Left forelimb (tissue), 1 donor: Measurements from ENCODE around the gene SLC6A4.
A peak's percentile ranks its signal among the peaks of the same experiment; 100 is the strongest.

ENCODE experiments used
- DNase-seq: peaks from one replicate; pipeline ENCODE4 v3.0.0-alpha.2; 2018; ENCODE audit warnings: low spot score

The SLC6A4 gene

DNA sequence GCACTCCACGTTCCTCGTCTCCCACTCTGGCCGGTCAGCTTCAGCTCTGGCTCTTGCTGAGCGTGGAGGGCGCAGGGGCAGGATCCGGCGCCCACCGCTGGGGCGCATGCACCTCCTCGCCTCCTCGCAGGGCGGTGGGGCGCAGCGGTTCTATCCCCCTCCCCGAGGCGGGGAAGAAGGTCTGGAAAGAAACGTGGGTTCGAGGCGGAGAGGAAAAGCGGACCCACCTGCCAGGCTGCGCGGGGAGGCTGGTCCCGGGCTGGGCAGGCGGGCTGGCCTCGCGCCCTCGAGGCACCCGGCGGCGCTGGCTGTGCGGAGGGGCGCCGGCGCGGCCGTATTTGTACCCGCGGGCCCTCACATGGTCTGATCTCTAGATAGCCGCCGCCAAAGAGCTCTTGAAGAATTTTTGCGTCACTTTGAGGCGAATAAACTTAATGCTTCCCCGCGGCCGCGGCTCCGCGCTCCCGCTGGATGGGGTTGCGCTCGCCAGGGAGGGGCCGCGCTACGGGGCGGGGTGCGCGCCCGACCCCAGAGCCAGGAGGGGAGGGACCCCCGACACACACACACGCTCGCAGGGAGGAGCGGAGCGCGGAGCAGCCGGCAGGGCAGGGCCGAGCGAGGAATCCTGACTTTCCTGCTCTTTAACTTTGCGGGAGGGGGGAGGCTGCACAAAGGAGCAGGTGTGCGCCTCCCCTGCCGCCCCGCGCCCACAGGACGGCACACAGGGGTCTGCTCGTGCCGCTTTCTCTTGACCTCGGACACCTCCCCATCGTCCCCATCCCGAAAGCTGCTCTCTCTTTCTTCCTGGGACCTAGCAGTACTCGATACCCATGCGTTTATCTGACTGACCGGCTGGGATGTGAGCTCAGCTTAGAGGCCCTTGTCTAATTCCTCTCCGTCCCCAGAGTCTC is at the start of gene SLC6A4:
Gene SLC6A4, minus strand, starts transcription at position 312 of the 911 bp plus-strand sequence. CDS start 13,739 bp downstream, outside the sequence.
- DNase-seq = peak; percentile 57

DNA sequence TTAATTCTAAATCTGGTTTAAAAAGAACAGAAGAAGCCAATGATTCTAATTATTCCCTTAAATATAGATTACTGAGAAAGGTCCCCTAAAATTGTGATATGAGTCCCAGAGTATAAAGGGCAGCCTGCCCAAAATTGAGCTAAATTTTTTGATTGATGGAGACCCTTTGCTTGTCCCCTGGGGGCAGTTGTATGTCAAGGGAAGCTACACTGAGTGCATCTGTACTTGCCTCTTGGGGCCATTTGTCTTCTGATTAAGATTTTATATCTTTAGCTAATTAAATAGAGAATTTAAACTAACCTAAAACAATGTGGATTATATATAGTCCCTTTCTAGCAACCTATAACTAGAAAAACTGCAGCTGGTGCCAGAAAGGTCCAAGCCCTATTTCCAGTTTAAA is 43.7 kb upstream of the SLC6A4 start:
- DNase-seq = no peak

DNA sequence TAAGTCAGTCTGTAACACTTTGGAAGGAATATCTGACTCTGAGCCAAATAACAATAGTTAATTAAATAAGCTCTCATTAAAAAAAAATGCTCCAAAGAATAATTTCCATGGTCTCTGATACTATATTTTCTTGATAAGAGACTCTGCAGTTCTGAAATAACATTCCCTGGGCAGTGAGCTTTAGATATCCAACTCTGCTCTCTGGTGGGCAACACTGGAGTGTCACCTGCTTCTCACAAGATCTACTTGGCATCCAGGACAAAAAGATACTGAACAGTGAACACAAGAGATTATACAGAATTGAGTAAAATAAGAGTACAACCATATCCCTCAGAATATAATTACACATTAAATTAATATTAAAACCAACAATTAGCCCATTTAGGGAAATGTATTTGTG is 42.5 kb upstream of the SLC6A4 start:
- no peak for DNase-seq

DNA sequence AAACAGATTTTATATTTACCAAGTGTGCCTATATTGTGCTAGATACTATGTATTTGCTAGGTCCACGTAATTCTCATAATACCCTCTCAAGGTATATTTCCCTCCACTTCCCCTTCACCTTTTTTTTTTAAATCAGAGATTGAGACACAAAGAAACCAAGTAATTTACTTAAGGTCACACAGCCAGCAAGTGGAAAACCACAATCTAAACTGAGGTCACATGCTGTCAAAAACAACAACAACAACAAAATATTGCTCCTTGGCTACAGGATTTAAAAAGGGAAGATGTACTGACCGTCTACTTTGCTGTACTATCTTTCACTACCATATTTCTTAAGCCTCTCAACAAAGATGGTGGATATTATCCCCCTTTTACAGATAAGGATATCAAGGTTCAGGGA is 40.4 kb upstream of the SLC6A4 start:
- DNase-seq = no peak

DNA sequence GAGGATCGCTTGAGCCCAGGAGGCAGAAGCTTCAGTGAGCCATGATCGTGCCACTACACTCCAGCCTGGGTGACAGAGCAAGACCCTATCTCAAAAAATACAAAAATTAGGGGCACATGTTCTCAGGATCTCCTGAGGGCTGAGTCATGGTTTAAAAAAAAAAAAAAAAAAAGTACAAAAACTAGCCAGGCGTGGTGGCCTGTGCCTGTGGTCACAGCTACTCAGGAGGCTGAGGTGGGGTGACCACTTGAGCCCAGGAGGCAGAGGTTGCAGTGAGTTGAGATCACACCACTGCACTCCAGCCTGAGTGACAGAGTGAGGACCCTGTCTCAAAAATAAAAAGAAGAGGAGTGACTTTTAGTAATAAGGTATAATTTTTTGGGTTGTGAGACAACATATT is 39.4 kb upstream of the SLC6A4 start:
- no peak for DNase-seq

DNA sequence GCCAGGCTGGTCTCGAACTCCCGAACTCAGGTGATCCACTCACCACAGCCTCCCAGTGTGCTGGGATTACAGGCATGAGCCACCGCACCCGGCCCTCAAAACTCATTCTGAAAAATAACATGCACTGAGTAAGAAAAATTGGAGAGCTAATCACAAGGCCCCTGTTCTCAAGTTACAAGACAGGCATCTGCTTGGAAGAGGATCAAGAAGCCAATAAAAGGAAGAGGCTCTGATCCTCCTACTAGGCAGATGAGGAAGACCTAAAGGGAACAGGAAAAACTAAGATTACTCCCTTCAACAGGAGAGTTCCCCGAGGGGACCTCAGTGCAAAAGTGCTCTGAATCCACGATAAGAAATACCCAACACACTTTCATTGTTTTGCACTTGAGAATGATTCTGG is 37.9 kb upstream of the SLC6A4 start:
- DNase-seq = no peak

DNA sequence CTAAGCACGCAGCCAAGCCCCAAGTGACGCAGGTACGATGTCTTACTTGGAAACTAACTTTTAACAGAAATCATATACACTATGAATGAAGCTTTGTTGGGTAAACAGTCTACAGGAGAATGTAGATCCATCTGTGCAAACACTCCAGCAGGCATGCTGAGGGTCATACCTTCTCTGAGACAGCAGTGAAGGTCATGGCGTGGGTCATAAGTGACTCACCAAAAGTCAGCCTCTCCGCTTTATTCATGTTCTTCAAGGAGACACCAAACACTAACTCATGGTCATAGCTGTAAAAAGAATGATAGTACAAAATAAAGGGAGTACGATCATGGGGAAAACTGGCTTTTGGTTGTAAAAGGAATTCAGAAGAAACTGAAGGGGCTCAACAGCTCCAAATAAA is 35.6 kb upstream of the SLC6A4 start:
- DNase-seq = no peak

DNA sequence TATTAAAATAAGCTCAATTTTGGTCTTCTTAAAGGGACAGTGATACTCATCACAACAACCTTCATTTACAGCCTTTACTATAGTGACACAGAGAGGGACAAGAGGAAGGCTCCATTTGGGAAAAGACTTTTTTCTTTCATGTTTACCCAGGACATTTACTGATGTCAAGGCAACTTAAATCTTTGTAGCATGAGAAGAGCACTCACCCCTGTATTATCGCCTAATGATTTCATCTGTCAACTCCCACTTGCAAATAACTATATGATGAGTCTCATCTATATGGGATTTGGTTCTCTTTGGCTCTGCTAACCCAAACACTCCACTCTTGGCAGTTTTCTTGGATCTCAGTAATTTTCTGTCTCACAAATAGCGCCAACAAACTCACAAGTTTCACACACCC is 32.1 kb upstream of the SLC6A4 start:
- no peak for DNase-seq

DNA sequence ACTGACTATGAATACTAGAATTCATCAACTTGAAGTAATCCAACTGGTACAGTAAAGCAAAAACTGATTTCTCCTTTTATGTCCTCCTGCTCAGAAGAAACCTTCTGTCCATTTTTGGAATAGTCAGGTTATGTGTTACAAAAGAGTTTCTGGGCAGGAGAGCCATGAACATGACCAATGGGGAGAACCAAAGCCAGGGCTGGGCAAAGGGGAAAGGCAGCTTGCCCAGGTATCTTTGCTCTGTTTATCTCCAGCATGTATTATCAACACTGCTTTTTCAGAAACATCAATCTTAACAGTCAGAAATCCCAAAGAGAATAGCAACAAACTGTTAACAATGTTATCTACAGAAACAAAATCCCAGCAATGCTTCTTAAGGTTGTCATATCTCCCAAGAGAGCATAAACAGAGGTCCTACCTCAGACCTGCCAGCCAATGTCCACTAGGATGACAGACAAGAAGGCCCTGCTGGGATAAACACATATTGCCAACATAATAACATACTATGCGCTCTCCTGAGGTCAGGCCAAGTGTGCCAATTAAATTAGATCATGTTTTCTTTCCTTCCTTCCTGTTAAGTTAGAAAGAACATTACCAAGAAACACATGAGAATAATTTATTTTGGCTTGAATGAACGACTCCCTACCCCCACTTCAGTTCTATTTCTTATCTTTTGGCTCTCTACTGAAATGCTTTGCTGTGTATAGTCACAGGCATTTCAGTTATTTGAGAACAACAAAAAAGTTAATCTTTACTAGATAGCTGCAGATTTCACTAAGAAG is 28.2 kb upstream of the SLC6A4 start:
- DNase-seq = no peak

DNA sequence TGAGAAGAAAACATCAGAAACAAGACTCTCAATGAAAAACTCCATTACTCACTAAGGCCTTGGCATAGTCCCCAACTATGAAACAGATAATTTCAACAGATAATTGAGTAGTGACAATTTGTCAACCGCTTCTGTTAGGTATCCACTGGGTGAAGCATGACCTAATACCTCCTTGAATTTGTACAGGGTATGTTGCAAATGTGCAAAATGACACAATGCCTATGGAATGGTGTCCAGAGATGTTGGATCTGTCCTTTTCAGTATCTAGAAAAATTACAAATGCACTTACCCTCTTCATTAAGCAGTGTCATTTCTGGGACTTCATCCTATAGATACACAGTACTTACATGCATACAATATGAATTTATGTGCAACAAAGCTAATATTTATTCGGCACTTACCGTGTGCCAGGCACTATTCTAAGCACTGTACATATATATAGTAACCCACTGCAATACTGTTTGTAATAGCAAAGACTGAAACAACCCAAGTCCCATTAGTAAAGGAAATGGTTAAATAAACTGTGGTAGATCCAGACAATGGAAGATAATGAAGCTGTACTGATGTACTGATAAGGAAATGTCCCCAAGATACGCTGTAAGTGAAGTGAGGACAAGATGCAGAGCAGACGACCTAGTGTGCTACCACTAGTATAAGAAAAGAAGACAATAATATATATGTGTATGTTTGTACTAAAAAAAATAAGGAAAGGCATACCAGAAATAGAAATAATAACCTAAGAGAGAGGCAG is 21.4 kb upstream of the SLC6A4 start:
- no peak for DNase-seq

DNA sequence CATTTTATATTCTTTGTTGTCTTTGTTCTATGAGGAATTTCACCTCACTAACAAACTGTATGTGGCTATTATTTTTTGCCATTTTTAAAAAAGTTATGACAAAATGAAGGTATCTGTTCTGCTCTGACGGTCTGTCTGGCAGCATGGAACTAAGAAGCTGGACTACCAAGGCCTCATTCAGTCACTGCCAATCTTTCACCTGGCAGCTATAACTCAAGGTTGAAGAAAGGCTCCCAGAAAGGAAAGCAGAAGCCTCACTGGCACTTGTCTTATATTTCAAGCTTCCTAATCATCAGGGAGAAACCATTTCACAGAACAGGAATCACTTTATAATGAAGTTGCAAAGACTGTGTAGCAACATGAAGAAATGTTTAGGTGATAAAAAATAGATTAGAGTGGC is 18.7 kb upstream of the SLC6A4 start:
- DNase-seq = no peak

DNA sequence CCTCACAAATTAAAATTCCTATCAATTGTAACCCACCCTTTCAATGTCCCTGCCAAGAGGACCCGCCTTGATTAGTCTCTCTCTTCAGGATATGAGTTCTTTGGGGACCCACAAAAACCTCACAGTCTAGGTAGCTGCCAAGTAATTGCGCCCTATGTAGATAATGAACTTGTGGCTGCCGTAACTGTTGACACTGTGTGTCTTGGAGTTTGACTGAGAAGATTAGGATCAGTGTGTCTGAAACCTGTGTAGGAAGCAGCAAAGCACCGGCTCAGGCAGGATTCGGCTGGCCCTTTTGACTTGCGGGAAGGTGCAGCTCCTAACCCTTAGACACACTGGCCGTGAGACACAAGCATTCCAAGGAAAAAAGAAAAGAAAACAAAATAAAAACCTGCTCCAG is 17.8 kb upstream of the SLC6A4 start:
- DNase-seq = no peak

DNA sequence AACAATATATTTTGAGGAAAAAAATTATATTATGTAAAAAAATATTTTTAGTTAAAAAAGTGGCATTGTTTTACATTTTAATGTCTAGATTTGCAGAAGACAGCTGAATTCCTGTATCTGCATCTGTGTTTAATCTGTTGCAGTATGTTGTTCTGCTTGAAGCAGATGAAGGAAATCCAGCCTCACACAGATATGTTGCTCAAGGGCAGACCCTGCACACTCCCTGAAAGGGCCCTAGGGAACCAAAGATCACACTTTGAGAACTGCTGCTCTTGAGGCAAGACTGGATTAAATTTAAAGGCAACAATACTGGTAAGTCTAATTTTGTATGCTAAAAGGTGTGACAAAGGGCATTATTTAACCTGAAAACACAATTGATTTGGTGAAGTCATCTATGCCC is 16.4 kb upstream of the SLC6A4 start:
- no peak for DNase-seq

DNA sequence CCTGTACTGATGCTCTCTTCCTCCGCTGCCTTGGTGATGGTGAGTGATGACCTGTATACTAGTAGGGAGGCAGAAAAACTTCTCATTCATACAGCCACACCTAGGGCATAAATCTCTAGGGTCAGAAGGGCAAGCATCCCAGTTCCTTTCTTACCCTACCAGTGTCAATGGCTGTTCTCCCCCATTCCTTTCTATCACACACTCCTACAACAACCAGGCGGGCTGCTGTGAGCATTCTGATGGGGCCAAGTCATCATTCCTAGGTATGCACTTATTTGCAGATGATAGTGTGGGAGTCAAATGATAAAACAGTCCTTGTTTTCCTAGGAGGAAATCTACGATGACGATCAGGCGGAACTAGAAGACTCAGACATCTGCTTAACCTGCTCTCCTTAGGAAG is 14.0 kb upstream of the SLC6A4 start:
- DNase-seq = no peak

DNA sequence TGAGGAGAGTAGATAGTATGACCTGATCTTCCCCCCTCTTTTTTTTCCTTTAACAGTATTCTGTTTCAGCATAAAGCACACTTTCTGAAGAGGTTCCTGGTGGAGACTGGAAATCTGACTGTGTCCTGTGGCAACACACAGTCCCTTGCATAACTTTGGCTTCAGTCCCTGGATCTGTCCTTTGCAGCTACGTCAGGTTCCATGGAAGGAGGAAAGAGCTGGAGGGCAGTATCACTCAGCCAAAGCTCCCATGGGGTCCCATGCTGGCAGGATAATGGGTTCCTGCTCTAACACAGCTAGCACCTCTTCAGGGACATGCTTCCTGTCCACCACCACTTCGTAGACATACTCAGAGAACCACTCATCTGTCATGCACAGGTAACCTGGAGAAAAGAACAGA is 13.3 kb upstream of the SLC6A4 start:
- no peak for DNase-seq

DNA sequence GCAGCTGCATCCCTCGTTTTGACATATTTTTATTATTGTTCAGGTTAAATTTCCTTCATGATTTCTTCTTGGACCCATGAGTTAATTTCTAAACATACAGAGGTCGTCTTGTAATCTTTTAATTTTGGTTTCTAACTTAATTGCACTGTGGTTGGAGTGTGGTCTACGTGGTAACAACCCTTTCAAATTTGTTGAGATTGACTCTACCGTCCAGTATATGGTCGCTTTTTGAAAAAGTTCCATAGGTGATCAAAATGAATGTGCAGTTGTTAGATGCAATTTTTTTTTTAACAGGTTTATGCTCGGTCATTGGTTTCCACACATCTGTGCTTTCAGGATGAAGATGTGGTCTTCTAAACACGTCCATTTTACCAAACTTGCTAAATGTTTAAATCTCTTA is 11.0 kb upstream of the SLC6A4 start:
- DNase-seq = no peak

DNA sequence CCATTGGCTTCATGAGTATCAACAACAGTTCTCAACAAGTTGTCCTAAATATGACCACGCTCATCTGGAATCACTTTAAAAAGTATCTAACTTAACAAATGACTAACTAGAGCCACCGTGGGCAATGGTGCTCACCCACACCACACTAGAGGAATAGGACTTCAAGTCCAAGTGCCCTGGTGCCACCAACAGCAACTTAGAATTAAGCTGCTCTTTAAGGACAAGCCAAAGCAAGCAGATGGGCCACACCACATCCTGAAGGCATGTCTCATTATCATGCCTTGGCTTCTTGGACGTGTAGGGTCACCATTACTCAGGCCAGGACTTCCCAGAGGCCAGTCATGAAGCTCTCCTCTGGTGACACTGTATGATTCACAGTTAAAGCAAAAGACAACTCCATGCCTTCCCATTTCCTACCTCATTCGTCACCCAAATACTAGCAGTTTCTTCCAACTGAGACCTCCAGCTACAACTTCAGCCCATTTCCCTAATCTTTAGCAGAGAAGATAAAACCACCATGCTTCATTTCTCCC is 9.4 kb upstream of the SLC6A4 start:
- no peak for DNase-seq

DNA sequence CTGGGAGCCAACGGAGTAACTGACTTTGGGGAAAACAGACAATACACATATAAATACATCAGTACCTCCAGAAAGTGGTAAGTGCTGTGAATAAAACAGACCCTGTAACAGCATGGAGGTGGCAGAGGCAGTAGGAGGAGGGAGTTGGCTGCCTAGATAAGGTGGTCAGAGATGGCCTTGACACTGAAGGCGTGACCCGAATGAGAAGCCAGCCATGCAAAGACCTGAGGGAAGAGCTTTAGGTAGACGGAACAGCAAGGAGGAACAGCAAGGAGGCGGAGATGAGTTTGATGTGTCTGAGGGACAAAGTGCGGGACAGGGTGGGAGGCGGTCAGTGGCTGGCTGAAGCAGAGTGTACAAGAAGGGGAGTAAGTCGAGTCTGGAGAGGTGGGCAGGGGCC is 8.1 kb upstream of the SLC6A4 start:
- no peak for DNase-seq

DNA sequence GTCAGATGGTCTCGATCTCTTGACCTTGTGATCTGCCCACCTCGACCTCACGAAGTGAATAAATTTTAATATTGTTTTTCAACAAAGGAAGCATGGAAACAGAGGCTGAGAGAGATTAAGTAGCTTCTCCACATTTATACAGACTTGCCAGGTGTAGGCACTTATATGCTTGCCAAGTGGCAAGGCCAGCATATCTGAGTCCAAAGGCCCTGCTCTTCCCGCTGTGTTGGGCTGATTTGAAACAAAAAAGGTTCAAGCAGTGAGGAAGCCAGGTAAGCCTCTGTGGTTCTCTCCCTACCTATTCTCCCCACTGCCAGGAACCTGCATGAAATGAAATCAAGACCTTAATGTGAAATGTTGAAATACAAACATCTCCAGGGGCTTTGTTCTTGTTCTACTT is 7.5 kb upstream of the SLC6A4 start:
- no peak for DNase-seq

DNA sequence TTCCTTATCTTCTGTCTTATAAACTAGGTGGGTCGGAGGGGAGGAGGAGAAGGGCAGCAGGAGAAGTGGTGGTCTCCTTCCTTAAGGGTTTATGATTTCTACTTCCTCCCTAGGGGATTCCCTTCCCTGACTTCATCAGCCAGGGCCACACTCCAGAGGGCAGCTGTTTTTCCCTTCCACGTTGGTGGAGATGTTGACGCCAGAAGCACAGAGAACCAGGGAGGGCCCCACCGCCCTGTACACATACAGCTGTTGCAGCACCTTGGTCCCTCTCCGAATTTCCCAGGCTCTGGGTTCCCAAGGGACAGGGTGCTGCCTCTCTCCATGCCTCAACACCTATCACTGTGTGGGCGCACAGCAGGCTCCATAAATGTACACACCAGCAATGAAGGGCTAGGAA is 5.6 kb upstream of the SLC6A4 start:
- no peak for DNase-seq

DNA sequence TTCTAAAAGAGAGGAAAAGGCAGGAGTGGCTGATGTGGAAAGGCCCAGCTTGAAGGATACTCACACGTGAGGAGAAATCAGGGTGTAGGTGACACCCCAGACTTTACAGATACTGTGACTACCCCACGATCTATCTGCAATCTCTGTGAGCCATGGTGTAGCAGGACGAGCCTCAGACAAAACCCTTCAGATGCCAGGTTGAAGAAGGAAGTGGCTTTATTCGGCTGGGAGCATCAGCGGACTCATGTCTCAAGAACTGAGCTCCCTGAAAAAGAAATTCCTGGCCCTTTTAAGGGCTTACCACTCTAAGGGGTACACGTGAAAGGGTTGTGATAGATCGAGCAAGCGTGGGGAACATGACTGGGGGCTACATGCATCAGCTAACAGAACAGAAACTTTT is 4.7 kb upstream of the SLC6A4 start:
- no peak for DNase-seq

DNA sequence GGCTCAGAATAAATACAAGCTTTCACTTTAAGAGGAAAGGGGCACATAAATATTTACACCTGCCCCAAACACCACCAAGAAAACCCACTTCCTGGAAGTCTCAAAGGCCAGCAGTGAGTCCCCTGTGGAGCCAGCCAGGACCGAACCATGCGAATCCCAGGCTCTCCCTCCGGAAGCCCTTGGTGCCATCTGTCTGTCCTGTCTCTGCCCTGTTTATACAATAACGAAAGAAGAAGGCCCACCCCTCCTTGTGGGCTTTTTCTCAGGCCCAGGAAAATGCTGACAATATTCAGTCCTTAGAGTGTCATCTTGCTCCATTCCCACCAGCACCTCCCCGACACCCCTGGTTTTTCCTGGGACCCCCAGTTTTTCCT is 3.6 kb upstream of the SLC6A4 start:
- DNase-seq = no peak
